Mesothelial cell of epicardium (in vitro differentiated cells): ENCODE results near the gene APPL2. TPM values are rescaled to one million over a fixed set of nuclear protein-coding genes. Genes with fewer than 3 reads are reported as not detected.

Experiments used
- DNase-seq, 2 experiments: peaks; one replicate each; pipeline ENCODE4 v3.0.0; 2021; ENCODE audit warnings: low spot score in 2 of 2; ENCODE audit not compliant: unreplicated experiment in 2 of 2
- H3K27ac Mint-ChIP-seq: 2 replicates; pipeline ENCODE4 v1.8.0; 2021; ENCODE audit warnings: mixed read lengths
- H3K27me3 Mint-ChIP-seq: 2 replicates; pipeline ENCODE4 v1.8.0; 2021; ENCODE audit warnings: low read depth, mixed read lengths
- H3K36me3 Mint-ChIP-seq: 2 replicates; pipeline ENCODE4 v1.8.0; 2021; ENCODE audit warnings: mixed read lengths
- H3K4me1 Mint-ChIP-seq: 2 replicates; pipeline ENCODE4 v1.8.0; 2021; ENCODE audit warnings: mixed read lengths
- H3K4me3 Mint-ChIP-seq: 2 replicates; pipeline ENCODE4 v1.8.0; 2021; ENCODE audit warnings: mild to moderate bottlenecking, moderate library complexity, mixed read lengths
- H3K9me3 Mint-ChIP-seq: 2 replicates; pipeline ENCODE4 v1.8.0; 2021; ENCODE audit warnings: mixed read lengths
- CTCF ChIP-seq: fragments of 200-600 bp; sonication (generic); IDR thresholded peaks from one replicate; pipeline ENCODE4 v1.5.0; 2021; ENCODE audit warnings: antibody characterized with exemption; ENCODE audit not compliant: unreplicated experiment
- total RNA-seq: library from RNA; stranded (reverse); gene quantifications from 3 replicates; pipeline ENCODE4 v1.2.1, GENCODE V29; 2021

Gene APPL2
- total RNA-seq, 1 donor from 2014 or later = 66.9 TPM

- H3K36me3 Mint-ChIP-seq = peaks cover 23% of the 10 kb centered on the region
- peaks cover 4% of the 10 kb centered on the region for H3K4me1 Mint-ChIP-seq
- H3K27me3 Mint-ChIP-seq = no peaks in the 10 kb centered on the region
- H3K4me3 Mint-ChIP-seq = no peak overlapping the region
- H3K9me3 Mint-ChIP-seq = no peaks in the 10 kb centered on the region
- TF ChIP-seq CTCF = no peak
- H3K27ac Mint-ChIP-seq = no peak overlapping the region
- no peak for DNase-seq
Observed at GRCh38 chr12:105166736-105167135, 69.2 kb downstream of the APPL2 start.

GRCh38 chr12:105164068-105164467 is 71.9 kb downstream of the APPL2 start:
- no peak for DNase-seq
- H3K27me3 Mint-ChIP-seq = no peaks in the 10 kb centered on the region
- H3K9me3 Mint-ChIP-seq = no peaks in the 10 kb centered on the region
- peak overlapping the region; percentile 59 for H3K27ac Mint-ChIP-seq
- no peak overlapping the region for H3K4me3 Mint-ChIP-seq
- H3K4me1 Mint-ChIP-seq = peaks cover 5% of the 10 kb centered on the region
- no peak for TF ChIP-seq CTCF
- peaks cover 33% of the 10 kb centered on the region for H3K36me3 Mint-ChIP-seq

- no peak for DNase-seq
- no peak overlapping the region for H3K4me3 Mint-ChIP-seq
- no peak overlapping the region for H3K27ac Mint-ChIP-seq
- H3K9me3 Mint-ChIP-seq = no peaks in the 10 kb centered on the region
- peaks cover 8% of the 10 kb centered on the region for H3K4me1 Mint-ChIP-seq
- peaks cover 35% of the 10 kb centered on the region for H3K36me3 Mint-ChIP-seq
- no peaks in the 10 kb centered on the region for H3K27me3 Mint-ChIP-seq
- no peak for TF ChIP-seq CTCF
Observed at GRCh38 chr12:105162174-105162573, 73.8 kb downstream of the APPL2 start.

GRCh38 chr12:105158876-105159275 is 77.1 kb downstream of the APPL2 start:
- Mint-ChIP-seq H3K27me3 (no peaks in the 10 kb centered on the region), H3K4me3 (no peak overlapping the region), H3K4me1 (peaks cover 6% of the 10 kb centered on the region), H3K36me3 (peaks cover 47% of the 10 kb centered on the region), H3K27ac (no peak overlapping the region), H3K9me3 (no peaks in the 10 kb centered on the region)
- DNase-seq = no peak
- TF ChIP-seq CTCF = no peak

- H3K4me3 Mint-ChIP-seq = no peak overlapping the region
- peaks cover 4% of the 10 kb centered on the region for H3K4me1 Mint-ChIP-seq
- H3K9me3 Mint-ChIP-seq = no peaks in the 10 kb centered on the region
- peaks cover 41% of the 10 kb centered on the region for H3K36me3 Mint-ChIP-seq
- TF ChIP-seq CTCF = no peak
- H3K27ac Mint-ChIP-seq = no peak overlapping the region
- no peaks in the 10 kb centered on the region for H3K27me3 Mint-ChIP-seq
- no peak for DNase-seq
Observed at GRCh38 chr12:105157606-105158005, 78.4 kb downstream of the APPL2 start.

- H3K36me3 Mint-ChIP-seq = peaks cover 36% of the 10 kb centered on the region
- H3K4me3 Mint-ChIP-seq = no peak overlapping the region
Observed at GRCh38 chr12:105156260-105156659, 79.7 kb downstream of the APPL2 start.

More at GRCh38 chr12:105156260-105156659, 79.7 kb downstream of the APPL2 start:
- H3K27ac Mint-ChIP-seq = no peak overlapping the region
- TF ChIP-seq CTCF = no peak
- H3K9me3 Mint-ChIP-seq = no peaks in the 10 kb centered on the region
- no peak for DNase-seq
- H3K27me3 Mint-ChIP-seq = no peaks in the 10 kb centered on the region
- H3K4me1 Mint-ChIP-seq = peaks cover 4% of the 10 kb centered on the region
